GM21825 (cell line): ENCODE data around the gene MFAP4.
"Not testable (repeated sequence)": the region's sequence is repeated elsewhere in the genome, so short reads cannot be mapped to it uniquely, and the experiment has no call there.

ENCODE experiments used
- ATAC-seq: cut with Tn5 transposase; IDR thresholded peaks from one replicate; pipeline ENCODE4 v1.9.1; 2021; ENCODE audit warnings: mild to moderate bottlenecking, moderate library complexity; ENCODE audit not compliant: unreplicated experiment

MFAP4 gene

DNA sequence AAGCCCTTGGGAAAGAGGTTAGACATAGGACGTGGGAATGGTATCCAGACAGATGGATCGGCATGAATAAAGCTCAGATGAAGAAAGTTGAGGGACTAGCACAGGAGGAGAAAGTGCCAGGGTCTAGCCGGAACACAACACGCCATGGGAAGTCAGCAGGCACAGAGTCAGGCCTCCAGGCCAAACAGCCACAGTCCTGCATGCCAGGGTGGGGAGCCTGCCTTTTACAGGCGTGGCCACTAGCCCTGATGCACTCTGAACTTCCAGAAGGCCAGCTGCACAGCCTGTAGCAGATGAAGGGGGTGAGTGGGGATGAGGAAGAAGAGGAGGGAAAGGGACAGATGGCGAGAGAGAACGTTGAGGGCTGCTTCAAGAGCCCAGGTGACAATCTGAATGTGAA is 29.6 kb downstream of the MFAP4 start:
- no peak for ATAC-seq

DNA sequence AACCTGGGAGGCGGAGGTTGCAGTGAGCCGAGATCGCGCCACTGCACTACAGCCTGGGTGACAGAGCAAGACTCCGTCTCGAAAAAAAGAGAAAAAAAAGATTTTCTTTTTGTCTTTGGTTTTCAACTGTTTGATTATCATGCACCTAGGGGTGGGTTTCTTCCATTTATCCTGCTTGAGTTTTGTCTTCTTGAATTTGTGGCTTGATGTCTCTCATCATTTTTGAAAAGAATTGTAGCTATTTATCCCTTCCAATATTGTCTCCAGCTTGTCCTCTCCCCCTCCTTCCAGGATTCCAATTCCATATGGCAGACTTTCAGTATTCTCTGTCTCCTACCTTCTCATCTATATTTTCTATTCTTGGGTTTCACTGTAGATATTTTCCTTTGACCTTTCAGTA is 32.2 kb downstream of the MFAP4 start:
- no peak for ATAC-seq

DNA sequence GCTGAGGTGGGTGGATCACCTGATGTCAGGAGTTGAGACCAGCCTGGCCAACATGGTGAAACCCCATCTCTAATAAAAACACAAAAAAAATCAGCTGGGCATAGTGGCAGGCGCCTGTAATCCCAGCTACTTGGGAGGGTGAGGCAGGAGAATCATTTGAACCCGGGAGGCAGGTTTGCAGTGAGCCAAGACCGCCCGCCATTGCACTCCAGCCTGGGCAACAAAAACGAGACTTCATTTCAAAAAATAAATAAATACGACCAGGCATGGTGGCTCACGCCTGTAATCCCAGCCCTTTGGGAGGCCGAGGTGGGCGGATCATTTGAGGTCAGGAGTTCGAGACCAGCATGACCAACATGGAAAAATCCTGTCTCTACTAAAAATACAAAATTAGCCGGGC is 33.6 kb downstream of the MFAP4 start:
- not testable (repeated sequence) for ATAC-seq

DNA sequence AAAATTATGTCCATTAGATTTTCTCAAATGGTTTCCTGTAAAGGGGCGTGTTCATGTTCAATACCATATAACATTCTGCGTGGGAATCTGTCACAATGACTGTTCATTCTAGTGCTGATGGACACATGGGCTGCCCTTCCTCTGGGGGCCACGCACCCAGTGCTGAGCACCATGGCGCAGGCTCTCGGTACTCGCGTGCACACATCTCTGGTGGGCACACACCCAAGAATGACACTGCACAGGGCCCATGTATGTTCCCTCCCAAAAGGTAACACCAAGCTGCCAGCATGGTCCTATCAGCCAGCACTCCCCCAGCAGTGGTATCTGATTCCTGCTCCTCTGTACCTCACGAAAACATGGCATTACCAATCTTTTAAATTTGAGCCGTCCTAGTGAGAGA is 38.2 kb downstream of the MFAP4 start:
- ATAC-seq = no peak

DNA sequence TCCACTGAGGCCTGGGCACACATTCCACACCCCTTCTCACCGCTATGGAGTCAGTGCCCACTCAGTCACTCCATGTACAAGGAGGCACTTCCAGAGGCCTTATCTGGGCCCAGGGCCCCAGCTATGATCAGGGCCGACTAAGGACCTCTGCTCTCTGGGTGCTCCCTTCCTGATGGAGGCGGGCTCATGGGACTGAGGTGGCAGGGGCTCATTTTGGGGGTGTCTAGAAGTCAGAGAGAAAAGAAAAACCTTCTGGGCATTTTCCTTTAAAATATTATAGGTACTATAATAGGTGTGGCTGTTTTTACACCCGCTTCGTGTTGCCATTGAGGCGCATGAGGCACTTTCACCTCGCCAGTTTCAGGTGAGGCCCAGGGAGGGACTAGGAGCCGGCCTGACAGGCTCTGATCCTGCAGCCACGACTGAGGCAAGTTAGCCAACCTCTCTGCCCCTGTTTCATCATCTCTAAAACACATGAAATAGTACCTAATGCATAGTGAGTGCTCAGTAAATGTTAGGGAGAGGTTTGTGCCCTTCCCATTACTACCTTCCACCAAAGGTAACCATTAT is 38.8 kb downstream of the MFAP4 start:
- ATAC-seq = no peak

DNA sequence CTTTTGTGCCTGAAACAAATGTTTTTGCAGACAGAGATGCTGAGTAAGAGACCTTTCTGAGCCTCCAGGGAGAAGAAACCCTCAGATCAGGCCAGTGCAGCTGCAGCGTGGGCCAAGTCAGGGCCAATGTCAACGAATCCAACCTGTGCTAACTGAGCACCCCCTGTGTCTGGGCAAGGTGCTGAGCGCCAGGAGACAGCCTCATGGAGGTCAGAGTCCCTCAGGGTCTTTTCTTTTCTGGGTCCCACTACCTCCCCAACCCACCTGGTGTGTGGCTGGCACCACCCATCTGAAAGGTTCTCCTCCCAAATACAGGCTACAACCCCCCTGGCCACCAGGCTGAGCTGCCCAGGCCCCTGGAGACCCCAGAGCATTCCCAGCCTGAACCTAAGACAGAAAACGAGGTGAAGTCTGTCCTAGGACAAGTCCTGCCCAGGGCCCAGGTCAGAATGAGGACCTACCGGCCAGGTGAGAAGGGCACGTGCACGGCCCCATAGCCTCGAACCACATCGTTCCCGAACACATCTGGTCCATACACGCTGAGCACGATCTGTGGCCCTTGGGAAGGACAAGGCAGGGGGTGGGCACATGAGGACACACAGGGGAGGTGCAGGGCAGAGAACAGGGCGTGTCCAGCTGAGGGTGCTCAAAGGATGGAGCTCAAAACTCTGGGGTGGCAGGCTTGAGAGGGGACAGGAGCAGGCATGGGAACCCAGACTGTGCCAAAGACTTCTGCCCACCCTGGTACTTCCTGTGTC is 39.5 kb downstream of the MFAP4 start:
- no peak for ATAC-seq

DNA sequence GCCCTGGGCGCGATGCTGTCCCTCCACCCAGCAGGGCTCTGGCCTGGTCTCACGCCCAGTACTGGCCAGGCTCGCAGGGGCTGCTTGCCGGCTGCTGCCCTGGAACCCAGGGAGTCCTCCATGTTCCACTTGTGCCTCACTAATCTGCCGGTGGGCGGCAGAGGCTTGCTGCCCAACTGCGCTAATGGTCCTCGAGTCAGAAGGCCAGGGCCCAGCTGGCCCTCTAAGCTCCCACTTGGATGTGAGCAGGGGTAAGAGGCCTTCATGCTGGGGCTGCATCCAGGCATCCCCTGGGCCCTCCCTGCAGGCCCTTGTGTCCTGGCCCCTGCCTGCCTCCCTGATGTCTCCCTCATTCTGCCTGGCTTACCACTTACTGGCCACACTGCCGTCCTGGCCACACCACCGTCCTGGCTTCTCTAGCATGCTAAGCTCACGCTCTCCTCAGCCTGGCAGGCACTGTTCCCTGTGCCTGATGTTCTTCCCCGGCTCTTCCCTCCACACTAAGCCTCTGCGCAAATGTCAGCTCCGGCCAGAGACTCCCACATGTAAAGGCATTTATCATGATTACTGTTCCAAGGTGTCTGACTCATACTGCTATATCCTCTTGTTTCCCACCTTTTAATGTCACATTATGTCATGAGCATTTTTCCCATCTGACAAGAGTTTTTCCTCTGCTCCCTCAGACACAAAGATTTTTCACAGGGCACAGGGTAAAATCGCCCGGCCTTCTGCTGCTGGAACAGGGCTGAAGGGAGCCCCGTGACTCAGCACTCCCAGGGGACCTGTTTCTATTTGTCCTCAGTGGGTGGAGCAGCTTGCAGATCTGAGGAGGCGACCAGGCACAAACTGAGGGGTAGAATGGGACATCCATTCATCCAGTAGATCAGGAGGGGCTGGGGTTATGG is 40.4 kb downstream of the MFAP4 start:
- no peak for ATAC-seq

DNA sequence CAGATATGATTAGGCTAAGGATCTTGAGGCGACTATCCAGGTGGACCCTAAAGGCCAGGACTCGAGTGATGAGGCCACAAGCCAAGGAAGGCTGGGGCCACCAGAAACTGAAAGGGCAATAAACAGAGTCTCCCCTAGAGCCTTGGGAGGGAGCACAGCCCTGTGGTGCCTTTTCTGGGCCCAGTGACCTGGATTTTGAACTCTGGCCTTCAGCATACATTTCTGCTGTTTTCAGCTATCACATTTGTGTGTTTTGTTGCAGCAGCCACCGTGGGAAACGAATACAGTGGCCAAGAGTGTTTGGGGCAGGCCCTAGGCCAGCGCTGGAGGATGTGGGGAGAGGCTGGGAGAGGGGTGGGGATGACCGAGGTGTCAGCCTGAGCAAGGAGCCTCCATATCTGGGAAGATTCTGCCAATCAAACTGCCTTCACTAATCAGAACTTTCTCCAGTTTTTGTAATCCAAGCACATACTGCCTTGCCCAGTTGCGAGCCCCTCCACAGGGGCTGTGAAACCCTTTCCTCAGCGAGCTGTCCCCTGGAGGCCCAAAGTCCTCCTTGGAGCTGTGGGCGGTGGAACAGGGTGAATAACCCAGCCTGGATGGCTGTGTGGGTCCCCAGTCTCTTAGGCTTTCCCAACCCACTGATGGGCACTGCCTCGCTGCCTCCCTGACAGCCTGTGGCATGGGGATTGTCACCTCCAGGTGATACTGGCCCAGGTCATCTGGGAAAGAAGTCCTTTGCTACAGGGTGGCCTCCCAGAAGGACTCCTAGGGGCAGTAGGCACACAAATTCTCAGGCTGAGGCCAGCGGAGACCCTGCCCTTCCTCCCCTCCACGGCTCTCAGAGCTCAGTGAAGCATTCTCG is 41.3 kb downstream of the MFAP4 start:
- no peak for ATAC-seq

DNA sequence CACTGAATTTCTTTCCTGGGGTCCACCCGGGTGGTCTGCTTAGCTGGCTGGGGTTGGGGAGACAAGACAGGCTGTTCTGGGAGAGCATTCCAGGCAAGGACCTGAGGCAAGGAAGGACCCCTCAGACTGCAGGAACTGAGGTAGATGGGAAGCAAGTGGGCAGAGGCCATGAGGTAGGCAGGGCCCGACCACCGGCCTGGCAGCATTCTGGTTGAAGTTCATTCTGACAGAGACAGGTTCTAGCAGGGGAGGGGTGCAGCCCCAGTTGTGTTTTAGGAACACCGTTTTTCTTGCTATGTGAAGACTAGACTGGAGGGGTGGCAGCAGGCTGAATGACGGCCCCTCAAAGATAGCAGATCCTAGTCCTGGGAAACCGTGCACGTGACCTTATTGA is 41.9 kb downstream of the MFAP4 start:
- no peak for ATAC-seq

DNA sequence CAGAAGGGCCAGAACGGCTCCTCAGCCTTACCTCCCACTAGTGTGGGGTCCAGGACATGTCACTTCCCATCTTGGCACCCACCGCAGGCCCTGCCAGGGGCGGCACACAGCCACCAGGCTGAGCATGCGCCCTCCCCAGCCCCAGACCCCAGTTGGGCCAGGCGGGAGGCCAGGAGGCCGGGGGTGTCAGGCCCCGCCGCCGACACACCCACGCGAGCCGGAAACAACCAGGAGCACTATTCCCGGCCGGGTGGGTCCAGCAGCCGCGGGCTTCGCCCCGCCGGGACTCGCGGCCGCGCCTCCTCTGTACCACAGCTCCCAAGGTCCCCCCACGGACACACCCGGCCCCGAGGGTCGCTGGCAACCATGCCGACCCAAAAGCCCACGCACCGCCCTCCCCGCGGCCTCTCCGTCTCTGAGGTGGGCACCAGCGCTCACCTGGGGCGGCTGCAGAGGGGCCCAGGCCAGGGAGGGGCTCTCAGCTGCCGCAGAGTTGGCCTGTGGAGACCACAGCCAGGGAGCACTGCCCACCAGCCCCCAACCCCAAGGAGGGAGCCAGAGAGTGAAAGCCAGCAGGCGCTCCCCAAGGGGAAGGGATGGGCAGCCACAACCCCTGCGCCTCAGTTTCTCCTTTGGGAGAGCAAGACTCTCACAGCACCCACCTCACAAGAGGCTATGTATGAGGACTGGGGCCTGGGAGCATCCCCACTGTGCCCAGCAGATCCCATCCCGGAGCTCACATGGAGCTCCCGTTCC is 42.5 kb downstream of the MFAP4 start:
- no peak for ATAC-seq

DNA sequence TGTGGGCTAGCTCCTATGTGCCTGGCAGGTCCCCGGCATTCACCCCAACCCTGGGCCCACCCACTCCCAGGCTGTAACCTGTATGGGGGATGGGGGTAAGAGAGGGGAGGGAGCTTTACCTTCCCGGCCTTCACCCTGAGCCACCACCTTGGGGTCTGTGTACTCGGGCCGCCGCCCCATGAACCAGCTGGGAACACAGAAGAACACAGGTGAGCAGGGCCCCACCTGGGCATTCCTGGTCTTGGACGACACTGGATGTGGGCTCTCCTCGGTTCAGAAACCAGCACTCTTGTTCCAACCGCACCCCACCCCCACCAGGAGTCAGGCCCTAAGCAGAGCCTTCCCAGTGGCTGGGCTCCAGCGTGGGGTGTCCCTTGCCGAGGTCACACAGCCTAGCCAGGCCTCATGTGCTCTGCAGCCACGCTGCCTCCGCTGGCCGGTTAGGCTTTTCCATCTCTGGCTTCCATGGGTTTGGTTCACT is 43.3 kb downstream of the MFAP4 start:
- ATAC-seq = no peak

DNA sequence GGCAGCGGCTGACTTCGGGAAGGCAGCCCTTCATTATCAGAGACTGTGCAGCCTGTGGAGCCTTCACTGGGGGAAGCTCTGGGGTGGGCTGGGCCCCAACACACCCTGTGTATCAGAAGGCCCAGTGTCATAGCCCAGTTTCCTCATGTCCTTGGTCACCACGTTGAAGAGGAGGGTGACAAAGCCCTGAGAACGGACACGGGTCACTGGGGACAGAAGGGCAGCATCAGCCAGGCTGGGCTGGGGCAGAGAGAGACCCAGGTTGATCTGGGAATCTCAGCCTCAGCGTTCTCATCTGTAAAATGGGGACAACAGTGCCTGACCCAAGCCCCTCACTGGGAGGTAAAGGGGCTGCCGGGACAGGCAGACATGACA is 43.7 kb downstream of the MFAP4 start:
- no peak for ATAC-seq

DNA sequence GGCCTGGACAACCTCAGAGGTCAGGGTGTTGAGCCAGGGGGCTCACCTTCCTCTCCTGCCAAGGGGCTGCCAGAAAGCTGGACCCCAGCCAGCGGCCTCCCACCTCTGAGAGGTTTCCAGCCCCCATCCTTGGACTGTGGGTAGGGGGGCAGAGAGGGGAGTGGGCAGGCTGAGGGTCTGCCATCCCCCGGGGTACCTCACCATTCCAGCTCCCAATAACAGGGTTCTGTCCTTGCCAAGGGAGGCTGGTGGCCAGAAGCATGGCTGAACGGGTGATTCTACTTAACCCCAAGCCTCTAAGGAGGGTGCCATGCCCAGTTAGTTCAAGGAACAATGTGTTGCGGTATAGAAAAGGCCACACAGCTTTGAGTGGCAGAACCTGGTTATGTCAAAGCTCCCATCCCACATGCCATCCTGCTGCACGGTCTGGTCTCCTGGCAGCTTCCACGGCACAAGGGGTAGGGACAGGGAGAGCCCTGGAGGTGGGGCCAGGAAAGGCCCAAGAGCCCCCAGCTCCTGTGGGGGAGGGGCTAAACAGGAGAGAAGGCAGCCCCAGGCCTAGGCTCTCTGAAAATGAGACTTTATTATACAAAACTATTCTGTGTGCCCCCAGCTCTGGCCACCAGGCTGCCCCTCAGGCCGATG is 44.3 kb downstream of the MFAP4 start:
- ATAC-seq = no peak

DNA sequence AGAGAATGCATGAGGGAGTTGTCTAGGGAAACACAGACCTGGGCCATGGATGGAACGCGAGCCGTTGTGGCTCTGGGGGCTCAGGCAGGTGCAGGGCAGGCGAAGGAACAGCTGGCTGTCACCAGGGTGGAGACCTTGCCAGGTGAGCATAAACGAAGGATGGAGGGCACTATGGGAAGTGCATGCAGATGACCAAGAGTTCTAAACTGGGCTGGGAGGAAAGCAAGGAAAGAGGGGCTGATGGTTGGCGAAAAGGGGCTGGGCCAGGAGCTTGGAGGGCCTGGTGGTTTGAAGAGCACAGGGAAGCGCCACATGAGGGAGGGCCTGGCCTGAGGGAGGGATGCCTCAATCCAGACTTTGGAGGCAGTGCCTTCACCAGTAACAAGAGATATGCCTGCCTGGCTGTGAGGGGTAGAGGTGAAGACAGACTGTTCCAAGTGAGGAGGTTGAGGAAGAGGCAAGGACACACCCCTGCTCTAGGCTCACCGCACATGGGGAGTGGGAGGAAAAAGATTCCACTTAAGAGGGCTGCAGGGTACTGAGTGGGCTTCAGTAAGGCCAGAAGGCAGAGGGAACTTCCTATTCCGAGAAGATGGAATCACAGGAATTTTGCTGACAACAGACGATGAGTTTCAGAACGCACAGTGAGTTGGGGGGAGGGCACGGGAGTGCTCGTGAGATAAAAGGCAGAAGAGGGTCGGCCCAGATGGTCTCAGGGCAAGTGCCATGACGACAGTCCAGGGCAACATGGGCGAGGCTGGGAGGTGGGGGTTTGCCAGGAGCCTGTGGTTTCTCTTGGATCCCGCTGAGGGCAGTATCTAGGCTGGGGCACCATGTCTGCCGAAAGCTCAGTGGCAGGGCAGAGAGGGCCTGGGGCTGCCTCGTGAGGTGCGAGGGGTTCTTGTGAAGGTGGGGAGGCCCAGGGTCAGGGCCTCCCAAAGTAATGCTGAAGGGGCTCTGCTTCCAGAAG is 45.1 kb downstream of the MFAP4 start:
- no peak for ATAC-seq

DNA sequence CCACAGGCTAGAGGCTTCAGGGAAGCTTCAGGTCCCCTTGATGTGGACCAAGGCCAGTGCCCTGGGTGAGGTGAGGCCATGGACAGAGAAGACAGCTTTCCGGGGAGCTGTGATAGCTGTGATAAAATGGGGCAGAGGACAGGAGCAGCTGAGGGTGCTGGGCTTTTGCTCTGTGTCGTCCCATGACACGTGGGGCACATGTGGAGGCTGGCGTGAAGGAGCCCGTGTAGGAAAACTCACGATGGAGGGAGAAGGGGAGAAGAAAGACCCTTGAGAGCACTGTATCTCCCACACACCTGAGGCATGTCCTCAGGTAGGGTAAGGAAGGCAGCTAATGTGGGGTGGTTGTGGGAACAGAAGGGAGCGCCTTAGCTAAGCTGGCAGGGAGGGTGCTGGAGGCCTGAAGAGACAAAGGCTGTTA is 45.8 kb downstream of the MFAP4 start:
- no peak for ATAC-seq

DNA sequence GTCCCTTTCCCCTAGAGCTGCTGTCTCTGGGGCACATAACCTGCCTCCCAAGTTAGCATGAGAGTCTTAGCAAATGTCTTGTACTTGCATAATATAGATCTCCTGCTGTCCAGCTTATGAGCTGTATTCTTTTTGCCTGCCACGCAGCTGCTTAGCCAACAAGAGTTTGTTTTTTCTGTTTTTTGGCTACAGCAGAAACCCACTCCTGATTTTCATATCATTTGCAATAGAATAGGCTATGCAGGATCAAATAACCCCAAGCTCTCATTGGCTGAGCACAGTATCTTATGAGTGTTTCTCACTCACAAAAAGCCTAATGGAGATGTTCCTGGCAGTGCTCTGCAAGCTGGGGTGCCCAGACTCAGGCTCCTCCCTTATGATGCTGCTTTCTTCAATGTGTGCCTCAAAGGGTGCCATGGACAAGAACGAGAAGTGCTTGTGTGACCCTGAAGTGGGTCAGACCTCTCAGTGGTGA is 47.6 kb downstream of the MFAP4 start:
- no peak for ATAC-seq

DNA sequence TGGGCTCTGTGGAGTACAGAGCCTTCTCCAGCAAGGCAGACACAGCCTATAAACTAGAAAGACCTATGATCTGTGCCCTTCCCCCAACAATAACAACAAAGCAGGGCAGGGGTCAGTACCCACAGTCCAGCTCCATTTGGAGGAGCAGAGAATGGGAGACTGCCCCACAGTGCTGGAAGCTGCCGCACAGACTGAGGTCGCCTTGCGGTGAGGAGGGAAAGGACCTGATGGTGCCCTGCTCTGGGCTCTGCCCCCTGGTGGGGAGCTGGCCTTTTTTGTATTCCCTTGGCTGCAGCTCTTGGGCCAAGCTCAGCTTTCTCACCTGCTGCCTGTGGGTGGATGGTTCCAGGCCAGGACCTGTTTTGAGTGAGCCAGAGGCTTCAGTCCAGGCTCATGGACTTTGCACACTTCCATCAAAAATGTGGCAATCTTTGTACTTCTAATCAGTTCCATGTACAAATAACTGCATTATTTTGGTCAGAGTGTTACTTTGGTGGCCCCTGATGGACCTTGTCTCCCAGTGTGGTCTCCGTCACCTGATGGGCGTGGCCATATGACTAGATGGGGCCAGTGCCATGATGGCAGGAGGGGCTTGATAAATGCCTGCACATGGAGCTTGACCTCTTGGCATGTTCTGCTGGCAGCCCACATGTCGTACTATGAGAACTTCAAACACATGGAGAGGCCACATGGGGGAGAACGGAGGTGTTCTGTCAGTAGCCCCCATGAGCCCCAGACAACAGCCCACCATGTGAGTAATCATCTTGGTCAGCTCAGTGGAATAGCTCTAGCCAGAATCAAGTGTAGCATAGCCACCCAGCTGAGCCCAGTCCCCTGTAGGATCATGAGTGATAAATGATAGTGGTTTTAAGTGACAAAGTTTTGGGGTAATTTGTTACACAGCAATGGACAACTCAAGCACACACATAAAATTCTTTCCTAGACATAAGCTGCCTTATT is 48.7 kb downstream of the MFAP4 start:
- ATAC-seq = no peak
